Epithelial cell of esophagus (primary cell): ENCODE measurements around the gene CPZ.

ENCODE experiments used
- DNase-seq: peaks from one replicate; pipeline ENCODE4 v3.0.0; 2010; ENCODE audit warnings: low read depth
- H3K4me3 ChIP-seq: 2 replicates; pipeline ENCODE4 v1.5.1; 2011; ENCODE audit warnings: mild to moderate bottlenecking, low read length, control low read depth
- TF ChIP-seq, protein P1 (sequence below): IDR thresholded peaks from 2 replicates; pipeline ENCODE4 v1.5.1; 2011; ENCODE audit warnings: low read depth, mild to moderate bottlenecking, low read length, control low read depth, inconsistent platforms; ENCODE audit not compliant: insufficient read depth; ENCODE audit errors: missing control alignments

CPZ gene

GRCh38 chr4:8599091-8599460, 6.5 kb downstream of the CPZ start:
- no peak for DNase-seq
- no peak overlapping the region for H3K4me3 ChIP-seq
- TF ChIP-seq, protein P1, sequence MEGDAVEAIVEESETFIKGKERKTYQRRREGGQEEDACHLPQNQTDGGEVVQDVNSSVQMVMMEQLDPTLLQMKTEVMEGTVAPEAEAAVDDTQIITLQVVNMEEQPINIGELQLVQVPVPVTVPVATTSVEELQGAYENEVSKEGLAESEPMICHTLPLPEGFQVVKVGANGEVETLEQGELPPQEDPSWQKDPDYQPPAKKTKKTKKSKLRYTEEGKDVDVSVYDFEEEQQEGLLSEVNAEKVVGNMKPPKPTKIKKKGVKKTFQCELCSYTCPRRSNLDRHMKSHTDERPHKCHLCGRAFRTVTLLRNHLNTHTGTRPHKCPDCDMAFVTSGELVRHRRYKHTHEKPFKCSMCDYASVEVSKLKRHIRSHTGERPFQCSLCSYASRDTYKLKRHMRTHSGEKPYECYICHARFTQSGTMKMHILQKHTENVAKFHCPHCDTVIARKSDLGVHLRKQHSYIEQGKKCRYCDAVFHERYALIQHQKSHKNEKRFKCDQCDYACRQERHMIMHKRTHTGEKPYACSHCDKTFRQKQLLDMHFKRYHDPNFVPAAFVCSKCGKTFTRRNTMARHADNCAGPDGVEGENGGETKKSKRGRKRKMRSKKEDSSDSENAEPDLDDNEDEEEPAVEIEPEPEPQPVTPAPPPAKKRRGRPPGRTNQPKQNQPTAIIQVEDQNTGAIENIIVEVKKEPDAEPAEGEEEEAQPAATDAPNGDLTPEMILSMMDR: no peak

DNA sequence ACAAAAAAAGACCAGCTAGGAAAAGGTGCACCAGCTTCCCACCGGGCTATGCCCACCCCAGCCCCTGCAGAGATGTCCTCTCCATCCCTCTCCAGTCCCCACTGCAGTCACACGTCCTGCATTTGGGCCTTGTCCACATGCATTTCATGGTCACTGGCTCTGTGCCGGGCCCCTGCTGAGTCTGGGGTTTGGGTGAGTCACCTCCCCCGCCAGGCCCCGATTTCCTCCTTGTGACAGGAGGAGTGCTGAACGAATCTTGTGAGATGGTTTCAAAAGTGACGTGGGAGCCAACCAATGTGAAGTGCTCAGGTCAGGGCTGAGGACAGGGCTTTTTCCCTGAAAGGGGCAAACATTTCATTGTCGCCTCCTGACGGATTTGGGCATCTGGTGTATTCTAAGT, 7.1 kb downstream of the CPZ start:
- TF ChIP-seq, protein P1: no peak
- no peak for DNase-seq
- no peak overlapping the region for H3K4me3 ChIP-seq

DNA sequence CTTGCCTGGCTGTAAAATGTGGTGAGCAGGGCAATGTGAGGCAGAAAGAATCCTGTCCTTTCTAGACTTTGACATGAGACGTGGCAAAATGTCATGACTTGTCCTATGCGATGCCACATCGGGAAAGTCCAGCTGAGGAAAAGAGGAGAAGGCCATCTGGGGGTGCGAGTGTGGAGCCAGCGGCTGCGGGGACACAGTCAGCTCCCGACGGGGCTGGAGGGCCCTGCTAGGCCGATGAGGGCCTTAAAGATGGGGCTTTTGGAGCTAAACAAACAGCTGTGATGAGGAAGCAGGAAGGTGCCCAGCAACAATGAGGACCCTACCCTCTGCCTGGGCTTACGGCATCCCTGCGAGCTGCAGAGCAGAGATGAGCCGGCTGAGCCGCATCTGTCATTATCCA, 7.7 kb downstream of the CPZ start:
- no peak overlapping the region for H3K4me3 ChIP-seq
- DNase-seq: no peak
- TF ChIP-seq, protein P1: no peak

DNA sequence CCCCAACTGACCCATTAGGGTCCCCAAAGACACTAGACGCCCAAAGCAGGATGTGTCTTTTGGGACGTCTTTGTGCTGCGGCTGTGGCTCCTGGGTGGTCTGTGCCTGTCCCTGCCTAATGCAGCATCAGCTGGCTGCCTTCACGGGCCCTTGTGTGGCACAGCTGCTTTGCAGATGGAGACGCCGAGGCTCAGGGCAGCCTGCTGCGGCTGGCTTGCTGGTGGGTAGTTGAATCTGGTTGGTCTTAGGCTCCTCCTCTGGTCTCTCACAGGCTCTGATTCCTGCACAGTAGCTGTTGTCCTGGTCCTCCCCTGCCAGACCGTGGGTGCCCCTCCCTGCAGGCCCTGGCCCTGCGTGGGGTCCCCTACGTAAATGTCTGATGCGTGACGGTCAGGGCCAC, 8.1 kb downstream of the CPZ start:
- DNase-seq: no peak
- TF ChIP-seq, protein P1: no peak

GRCh38 chr4:8601086-8601485, 8.5 kb downstream of the CPZ start:
- TF ChIP-seq, protein P1: no peak
- H3K4me3 ChIP-seq: no peak overlapping the region
- DNase-seq: no peak

More for the DNA sequence above, 8.1 kb downstream of the CPZ start:
- H3K4me3 ChIP-seq: no peak overlapping the region

- H3K4me3 ChIP-seq: no peak overlapping the region
- TF ChIP-seq, protein P1: no peak
- no peak for DNase-seq
Observed at GRCh38 chr4:8601556-8601955, 9.0 kb downstream of the CPZ start.

DNA sequence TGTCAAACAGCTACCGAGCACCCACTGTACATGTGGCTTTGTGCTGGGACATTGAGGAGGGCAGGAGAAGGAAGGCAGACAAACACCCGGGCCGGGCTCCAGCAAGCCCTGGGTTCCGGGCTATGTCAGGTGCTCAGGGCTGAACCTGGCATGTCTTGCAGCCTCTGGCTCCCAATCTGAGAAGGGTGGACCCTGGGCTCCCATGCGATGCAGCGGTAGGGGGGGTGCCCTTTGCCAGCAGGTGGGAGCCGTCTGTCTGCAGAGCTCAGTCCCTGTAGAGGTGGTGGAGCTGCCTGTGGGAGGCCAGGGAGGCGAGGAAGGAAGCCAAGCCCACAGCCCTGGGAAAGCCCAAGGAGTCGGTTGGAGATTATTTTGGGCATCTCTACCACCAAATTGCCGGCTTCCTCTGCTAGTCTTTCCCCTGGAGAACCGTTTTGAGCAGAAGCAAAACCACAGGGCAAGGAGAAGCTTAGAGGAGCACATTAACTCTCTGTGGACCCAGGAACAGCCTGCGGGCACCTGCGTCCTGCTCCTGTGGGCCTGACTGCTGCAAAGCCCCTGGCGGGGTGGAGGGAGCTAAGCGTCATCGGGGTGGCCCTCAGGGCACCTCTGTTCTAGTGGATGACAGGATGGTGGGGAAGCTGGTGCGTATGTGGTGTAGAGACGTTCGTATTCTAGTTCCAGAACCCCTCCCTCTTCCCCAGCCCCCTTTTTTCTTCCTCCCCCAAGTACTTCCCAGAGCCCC, 10.3 kb downstream of the CPZ start:
- H3K4me3 ChIP-seq: no peak overlapping the region
- no peak for DNase-seq
- TF ChIP-seq, protein P1: no peak
